CD4-positive, alpha-beta T cell (primary cell): ENCODE data around the gene RBM48. TPM values are rescaled to one million over a fixed set of nuclear protein-coding genes. Genes with fewer than 3 reads are reported as not detected.

Source experiments
- ATAC-seq: fragments of 200-7000 bp; cut with Tn5 transposase; one replicate; pipeline ENCODE4 v1.10.0; 2022; ENCODE audit warnings: mild to moderate bottlenecking; ENCODE audit not compliant: poor library complexity
- CTCF ChIA-PET: fragments of 350-600 bp; sonication (Branson Sonifier 250); formaldehyde crosslinking; loops from one replicate; lab custom pipeline; 2021; ENCODE audit warnings: antibody characterized with exemption, inconsistent platforms; lab: Charles Lee
- POLR2A ChIA-PET: fragments of 350-600 bp; sonication (Branson Sonifier 250); formaldehyde crosslinking; loops from one replicate; lab custom pipeline; 2021; ENCODE audit warnings: antibody characterized with exemption, inconsistent platforms; lab: Charles Lee
- DNase-seq, 14 experiments: peaks; one replicate each; pipeline ENCODE4 v3.0.0-alpha.2; 2013 to 2020; ENCODE audit warnings: mixed read lengths in 2 of 14
- H3K27ac ChIP-seq, 2 donors: one replicate each; pipeline versions ENCODE4 v1.5.1 to v1.7.0; 2013; ENCODE audit warnings: low read length in 2 of 2, low read depth in 1 of 2, mild to moderate bottlenecking in 1 of 2
- H3K27me3 ChIP-seq, 2 experiments: 1 replicate in 1 of 2; 2 replicates in 1 of 2; pipeline versions ENCODE4 v1.6.1 to v1.7.0; 2013; ENCODE audit warnings: low read length in 2 of 2, control low read depth in 1 of 2, mild to moderate bottlenecking in 1 of 2, moderate library complexity in 1 of 2; ENCODE audit not compliant: insufficient read depth in 2 of 2, control insufficient read depth in 1 of 2
- H3K36me3 ChIP-seq: one replicate; pipeline ENCODE4 v1.6.1; 2013; ENCODE audit warnings: low read length, control low read depth; ENCODE audit not compliant: insufficient read depth
- H3K4me1 ChIP-seq: one replicate; pipeline ENCODE4 v1.6.1; 2013; ENCODE audit warnings: low read length, control low read depth; ENCODE audit not compliant: insufficient read depth
- H3K4me3 ChIP-seq: one replicate; pipeline ENCODE4 v1.5.1; 2013; ENCODE audit warnings: mild to moderate bottlenecking, low read length, moderate library complexity
- H3K9me3 ChIP-seq, 2 experiments: 1 replicate in 1 of 2; 2 replicates in 1 of 2; pipeline versions ENCODE4 v1.6.1 to v1.7.0; 2013; ENCODE audit warnings: low read length in 2 of 2, mild to moderate bottlenecking in 2 of 2, control low read depth in 1 of 2, moderate library complexity in 1 of 2; ENCODE audit not compliant: control insufficient read depth in 1 of 2, insufficient read depth in 1 of 2
- H3K27ac Mint-ChIP-seq: one replicate; pipeline ENCODE4 v1.8.0; 2020; ENCODE audit warnings: mixed read lengths
- H3K27me3 Mint-ChIP-seq: one replicate; pipeline ENCODE4 v1.8.0; 2021; ENCODE audit warnings: mixed read lengths
- H3K36me3 Mint-ChIP-seq: one replicate; pipeline ENCODE4 v1.8.0; 2021; ENCODE audit warnings: low read depth, mixed read lengths
- H3K4me1 Mint-ChIP-seq: one replicate; pipeline ENCODE4 v1.8.0; 2021; ENCODE audit warnings: low read depth, mixed read lengths
- H3K4me3 Mint-ChIP-seq: one replicate; pipeline ENCODE4 v1.8.0; 2020; ENCODE audit warnings: mild to moderate bottlenecking, mixed read lengths
- H3K9me3 Mint-ChIP-seq: one replicate; pipeline ENCODE4 v1.8.0; 2020; ENCODE audit warnings: mixed read lengths
- intact Hi-C, 2 experiments: fragments of 100-400 bp; cut with DNase I in 1 of 2; cut with micrococcal nuclease in 1 of 2; formaldehyde crosslinking; loops; one replicate each; pipeline versions ENCODE4 v1.15.1 to v1.9.0; 2023 to 2025; cut with DNase I, micrococcal nuclease
- total RNA-seq, 174 experiments: library from RNA in 2 of 174; stranded (reverse) in 2 of 174; gene quantifications; one replicate each; pipeline ENCODE4 v1.2.3 and lab custom pipeline; 2021 to 2026
- TF ChIP-seq, protein P1 (sequence below): fragments of 200-600 bp; IDR thresholded peaks from one replicate; pipeline ENCODE4 v1.8.0; 2022; ENCODE audit warnings: antibody characterized with exemption, mild to moderate bottlenecking

RBM48 gene
- total RNA-seq, 2 experiments from 2014 or later = 45.4 to 47.3 TPM

- POLR2A ChIA-PET = no interaction called here
- Mint-ChIP-seq H3K4me1 (no peaks in the 10 kb centered on the region), H3K27me3 (no peaks in the 10 kb centered on the region), H3K36me3 (peaks cover 49% of the 10 kb centered on the region), H3K9me3 (no peaks in the 10 kb centered on the region), H3K4me3 (no peak overlapping the region), H3K27ac (no peak overlapping the region)
- no peak overlapping the region for H3K4me3 ChIP-seq
- no peaks in the 10 kb centered on the region for H3K9me3 ChIP-seq
- CTCF ChIA-PET = no interaction called here
- H3K27me3 ChIP-seq = no peaks in the 10 kb centered on the region
- H3K27ac ChIP-seq = no peak overlapping the region
- ATAC-seq (no peak), DNase-seq (no peak)
- peaks cover 46% of the 10 kb centered on the region for H3K36me3 ChIP-seq
- TF ChIP-seq, protein P1, sequence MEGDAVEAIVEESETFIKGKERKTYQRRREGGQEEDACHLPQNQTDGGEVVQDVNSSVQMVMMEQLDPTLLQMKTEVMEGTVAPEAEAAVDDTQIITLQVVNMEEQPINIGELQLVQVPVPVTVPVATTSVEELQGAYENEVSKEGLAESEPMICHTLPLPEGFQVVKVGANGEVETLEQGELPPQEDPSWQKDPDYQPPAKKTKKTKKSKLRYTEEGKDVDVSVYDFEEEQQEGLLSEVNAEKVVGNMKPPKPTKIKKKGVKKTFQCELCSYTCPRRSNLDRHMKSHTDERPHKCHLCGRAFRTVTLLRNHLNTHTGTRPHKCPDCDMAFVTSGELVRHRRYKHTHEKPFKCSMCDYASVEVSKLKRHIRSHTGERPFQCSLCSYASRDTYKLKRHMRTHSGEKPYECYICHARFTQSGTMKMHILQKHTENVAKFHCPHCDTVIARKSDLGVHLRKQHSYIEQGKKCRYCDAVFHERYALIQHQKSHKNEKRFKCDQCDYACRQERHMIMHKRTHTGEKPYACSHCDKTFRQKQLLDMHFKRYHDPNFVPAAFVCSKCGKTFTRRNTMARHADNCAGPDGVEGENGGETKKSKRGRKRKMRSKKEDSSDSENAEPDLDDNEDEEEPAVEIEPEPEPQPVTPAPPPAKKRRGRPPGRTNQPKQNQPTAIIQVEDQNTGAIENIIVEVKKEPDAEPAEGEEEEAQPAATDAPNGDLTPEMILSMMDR = no peak
- H3K4me1 ChIP-seq = no peaks in the 10 kb centered on the region
- intact Hi-C loops = no loop called here
Observed at GRCh38 chr7:92508946-92509345, 19.6 kb upstream of the RBM48 start.

GRCh38 chr7:92513167-92513902 is 15.3 kb upstream of the RBM48 start:
- Mint-ChIP-seq H3K27ac (no peak overlapping the region), H3K4me1 (no peaks in the 10 kb centered on the region), H3K4me3 (no peak overlapping the region), H3K27me3 (no peaks in the 10 kb centered on the region), H3K9me3 (no peaks in the 10 kb centered on the region), H3K36me3 (peaks cover 49% of the 10 kb centered on the region)
- ATAC-seq (no peak), DNase-seq (no peak)
- H3K27me3 ChIP-seq = no peaks in the 10 kb centered on the region
- no peak overlapping the region for H3K4me3 ChIP-seq
- H3K4me1 ChIP-seq = no peaks in the 10 kb centered on the region
- no peak overlapping the region for H3K27ac ChIP-seq
- intact Hi-C loops = no loop called here
- H3K9me3 ChIP-seq = no peaks in the 10 kb centered on the region
- peaks cover 49% of the 10 kb centered on the region for H3K36me3 ChIP-seq
- TF ChIP-seq, protein P1 = no peak
- CTCF ChIA-PET = interaction anchor here (1.6 kb wide), 1 partner anchor 15 kb away, joined by 3 read pairs; the partner anchor contains the start of genes PEX1 and RBM48
- POLR2A ChIA-PET = interaction anchor here (0.6 kb wide), 1 partner anchor 583 kb away, joined by 3 read pairs; no protein-coding TSS in a partner anchor

- no peaks in the 10 kb centered on the region for H3K9me3 Mint-ChIP-seq
- Histone ChIP-seq H3K4me3 (no peak overlapping the region), H3K27me3 (no peaks in the 10 kb centered on the region), H3K9me3 (no peaks in the 10 kb centered on the region), H3K36me3 (peaks cover 32% of the 10 kb centered on the region), H3K27ac (no peak overlapping the region), H3K4me1 (no peaks in the 10 kb centered on the region)
- H3K4me1 Mint-ChIP-seq = no peaks in the 10 kb centered on the region
- ChIA-PET POLR2A (no interaction called here), CTCF (no interaction called here)
- H3K27me3 Mint-ChIP-seq = no peaks in the 10 kb centered on the region
- ATAC-seq (no peak), DNase-seq (no peak)
- intact Hi-C loops = no loop called here
- peaks cover 53% of the 10 kb centered on the region for H3K36me3 Mint-ChIP-seq
- TF ChIP-seq, protein P1 = no peak
- no peak overlapping the region for H3K4me3 Mint-ChIP-seq
- H3K27ac Mint-ChIP-seq = no peak overlapping the region
Observed at GRCh38 chr7:92517631-92518030, 11.0 kb upstream of the RBM48 start.
